Loucy (cell line): ENCODE measurements around the gene ADO.

ENCODE experiments used
- H2AFZ ChIP-seq: fragments of 200-600 bp; sonication (generic); 2 replicates; pipeline ENCODE4 v1.6.0; 2016; ENCODE audit warnings: antibody characterized with exemption, mild to moderate bottlenecking, low read length, moderate library complexity
- H3F3A ChIP-seq: fragments of 200-600 bp; 2 replicates; pipeline ENCODE4 v1.6.0; 2016; ENCODE audit warnings: antibody characterized with exemption, low read depth, mild to moderate bottlenecking
- H3K27me3 ChIP-seq: fragments of 200-600 bp; sonication (generic); 2 replicates; pipeline ENCODE4 v1.6.1; 2014; ENCODE audit warnings: low read length, mild to moderate bottlenecking; ENCODE audit not compliant: insufficient read depth, poor library complexity, severe bottlenecking
- H3K36me3 ChIP-seq: fragments of 200-600 bp; sonication (generic); 2 replicates; pipeline ENCODE4 v1.6.1; 2016; ENCODE audit warnings: low read length; ENCODE audit not compliant: insufficient read depth
- H3K4me1 ChIP-seq: fragments of 200-600 bp; sonication (generic); 2 replicates; pipeline ENCODE4 v1.5.1; 2014; ENCODE audit warnings: low read length, mild to moderate bottlenecking; ENCODE audit not compliant: insufficient read depth, poor library complexity, severe bottlenecking
- H3K4me2 ChIP-seq: fragments of 200-600 bp; sonication (generic); 2 replicates; pipeline ENCODE4 v1.6.0; 2014; ENCODE audit warnings: antibody characterized with exemption, low read length, low read depth, mild to moderate bottlenecking; ENCODE audit not compliant: poor library complexity, severe bottlenecking
- H3K4me3 ChIP-seq: fragments of 200-600 bp; sonication (generic); 2 replicates; pipeline ENCODE4 v1.5.1; 2014; ENCODE audit warnings: low read length, mild to moderate bottlenecking, mixed read lengths; ENCODE audit not compliant: poor library complexity, severe bottlenecking
- H3K79me2 ChIP-seq: fragments of 200-600 bp; sonication (generic); 2 replicates; pipeline ENCODE4 v1.6.1; 2014; ENCODE audit warnings: low read length; ENCODE audit not compliant: insufficient read depth
- H3K9ac ChIP-seq: fragments of 200-600 bp; sonication (generic); 2 replicates; pipeline ENCODE4 v1.6.0; 2014; ENCODE audit warnings: mild to moderate bottlenecking, low read depth, low read length, moderate library complexity; ENCODE audit not compliant: poor library complexity, severe bottlenecking
- H3K9me2 ChIP-seq: fragments of 200-600 bp; sonication (generic); replicated peaks from 2 replicates; pipeline ENCODE4 v1.6.1; 2016; ENCODE audit warnings: low read depth, low read length, mixed read lengths
- H3K9me3 ChIP-seq: fragments of 200-600 bp; sonication (generic); 2 replicates; pipeline ENCODE4 v1.6.1; 2014; ENCODE audit warnings: mild to moderate bottlenecking, antibody characterized with exemption, low read length, low read depth; ENCODE audit not compliant: insufficient read depth
- H4K20me1 ChIP-seq: fragments of 200-600 bp; sonication (generic); 2 replicates; pipeline ENCODE4 v1.6.0; 2014; ENCODE audit warnings: antibody characterized with exemption, low read length, mild to moderate bottlenecking; ENCODE audit not compliant: insufficient read depth, poor library complexity, severe bottlenecking
- EZH2phosphoT487 ChIP-seq: fragments of 200-600 bp; IDR thresholded peaks from 2 replicates; pipeline ENCODE4 v1.6.1; 2018; ENCODE audit warnings: antibody characterized with exemption, mild to moderate bottlenecking, moderate library complexity, borderline replicate concordance
- TF ChIP-seq, protein P1 (sequence below): fragments of 200-600 bp; sonication (generic); conservative IDR thresholded peaks from 2 replicates; pipeline ENCODE4 v1.5.1; 2014; ENCODE audit warnings: mild to moderate bottlenecking, antibody characterized with exemption, low read length

ADO gene

DNA sequence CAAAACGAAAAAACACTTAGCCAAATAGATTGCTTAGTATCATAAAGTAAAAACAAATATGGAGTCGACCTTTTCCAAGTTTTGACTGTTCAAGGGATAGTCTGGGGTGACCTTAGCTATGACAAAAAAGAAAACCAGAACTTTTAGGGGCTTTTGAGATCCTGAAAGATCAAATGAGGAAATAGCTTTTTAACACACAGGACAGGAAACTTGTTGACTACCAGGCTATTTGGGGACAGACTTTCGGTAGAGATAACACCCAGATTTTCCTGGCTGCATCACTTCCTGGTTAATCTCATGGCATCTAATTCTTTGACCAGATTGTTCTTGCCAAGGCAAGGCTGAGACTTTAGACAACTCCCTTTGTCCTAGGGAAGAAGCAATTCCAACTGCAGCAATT is 46.1 kb downstream of the ADO start:
- Histone ChIP-seq H3K9ac (no peak overlapping the region), H3K36me3 (no peaks in the 10 kb centered on the region), H3K9me2 (no peaks in the 10 kb centered on the region), H3K4me1 (no peaks in the 10 kb centered on the region), H3K4me2 (no peak overlapping the region), H3F3A (no peaks in the 10 kb centered on the region), H4K20me1 (no peaks in the 10 kb centered on the region), H3K79me2 (no peaks in the 10 kb centered on the region), H3K4me3 (no peak overlapping the region), H3K9me3 (no peaks in the 10 kb centered on the region), H3K27me3 (no peaks in the 10 kb centered on the region), H2AFZ (no peak overlapping the region)
- TF ChIP-seq, protein P1, sequence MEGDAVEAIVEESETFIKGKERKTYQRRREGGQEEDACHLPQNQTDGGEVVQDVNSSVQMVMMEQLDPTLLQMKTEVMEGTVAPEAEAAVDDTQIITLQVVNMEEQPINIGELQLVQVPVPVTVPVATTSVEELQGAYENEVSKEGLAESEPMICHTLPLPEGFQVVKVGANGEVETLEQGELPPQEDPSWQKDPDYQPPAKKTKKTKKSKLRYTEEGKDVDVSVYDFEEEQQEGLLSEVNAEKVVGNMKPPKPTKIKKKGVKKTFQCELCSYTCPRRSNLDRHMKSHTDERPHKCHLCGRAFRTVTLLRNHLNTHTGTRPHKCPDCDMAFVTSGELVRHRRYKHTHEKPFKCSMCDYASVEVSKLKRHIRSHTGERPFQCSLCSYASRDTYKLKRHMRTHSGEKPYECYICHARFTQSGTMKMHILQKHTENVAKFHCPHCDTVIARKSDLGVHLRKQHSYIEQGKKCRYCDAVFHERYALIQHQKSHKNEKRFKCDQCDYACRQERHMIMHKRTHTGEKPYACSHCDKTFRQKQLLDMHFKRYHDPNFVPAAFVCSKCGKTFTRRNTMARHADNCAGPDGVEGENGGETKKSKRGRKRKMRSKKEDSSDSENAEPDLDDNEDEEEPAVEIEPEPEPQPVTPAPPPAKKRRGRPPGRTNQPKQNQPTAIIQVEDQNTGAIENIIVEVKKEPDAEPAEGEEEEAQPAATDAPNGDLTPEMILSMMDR, result no peak
- no peak for TF ChIP-seq EZH2phosphoT487

GRCh38 chr10:62851442-62851841 is 46.9 kb downstream of the ADO start:
- Histone ChIP-seq H4K20me1 (no peaks in the 10 kb centered on the region), H3F3A (no peaks in the 10 kb centered on the region), H3K4me1 (no peaks in the 10 kb centered on the region), H3K4me2 (no peak overlapping the region), H3K9me3 (no peaks in the 10 kb centered on the region), H3K36me3 (no peaks in the 10 kb centered on the region), H3K9me2 (no peaks in the 10 kb centered on the region), H3K79me2 (no peaks in the 10 kb centered on the region), H3K9ac (no peak overlapping the region), H2AFZ (no peak overlapping the region), H3K4me3 (no peak overlapping the region), H3K27me3 (no peaks in the 10 kb centered on the region)
- TF ChIP-seq, protein P1, result peak; percentile 67
- TF ChIP-seq EZH2phosphoT487, result no peak

DNA sequence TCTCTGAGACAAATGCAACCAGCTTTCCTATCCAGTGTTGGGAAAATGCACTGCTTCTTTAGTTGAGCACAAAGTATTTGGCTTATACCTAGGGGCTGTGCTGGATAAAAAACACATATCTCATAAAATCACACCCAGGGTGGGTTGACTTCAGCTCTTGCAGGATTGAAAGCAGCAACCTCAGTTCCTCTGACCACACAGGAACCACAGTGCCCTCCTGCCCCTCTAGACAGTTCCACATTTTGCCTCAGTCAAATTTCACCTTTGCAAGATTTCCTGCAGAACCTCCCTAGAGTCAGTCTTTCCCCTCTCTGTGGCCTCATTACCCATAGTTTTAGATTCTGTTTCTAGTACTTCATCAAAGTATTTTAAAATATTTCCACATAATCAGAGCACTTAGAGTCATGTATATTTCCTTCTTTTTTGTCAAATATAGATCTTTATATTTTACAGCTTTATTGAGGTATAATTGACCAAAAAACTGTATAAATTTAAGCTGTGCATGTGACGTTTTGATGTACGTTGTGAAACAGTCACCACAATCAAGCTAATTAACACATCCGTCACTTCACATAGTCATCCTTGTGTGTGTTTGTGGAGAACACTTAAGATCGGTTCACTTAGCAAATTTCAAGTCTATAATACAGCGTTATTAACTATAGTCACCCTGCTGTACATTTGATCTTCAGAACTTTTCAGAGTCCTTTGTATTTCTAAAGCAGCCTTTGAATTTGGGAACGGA is 48.6 kb downstream of the ADO start:
- Histone ChIP-seq H3K4me1 (no peaks in the 10 kb centered on the region), H3K9me3 (no peaks in the 10 kb centered on the region), H3F3A (no peaks in the 10 kb centered on the region), H3K27me3 (no peaks in the 10 kb centered on the region), H3K36me3 (no peaks in the 10 kb centered on the region), H4K20me1 (no peaks in the 10 kb centered on the region), H3K4me3 (no peak overlapping the region), H3K4me2 (no peak overlapping the region), H2AFZ (no peak overlapping the region), H3K9ac (no peak overlapping the region), H3K9me2 (no peaks in the 10 kb centered on the region), H3K79me2 (no peaks in the 10 kb centered on the region)
- TF ChIP-seq EZH2phosphoT487, result no peak
- TF ChIP-seq, protein P1, result no peak
